HCT116 (cell line): ENCODE results near the gene SFXN1. TPM values are rescaled to one million over a fixed set of nuclear protein-coding genes. Genes with fewer than 3 reads are reported as not detected.

ENCODE experiments used
- ATAC-seq: fragments of 200-7000 bp; cut with Tn5 transposase; 2 replicates; pipeline ENCODE4 v1.9.1; 2020; ENCODE audit warnings: mild to moderate bottlenecking, moderate library complexity
- BruUV-seq: library from RNA; stranded (reverse); fragments of 400-500 nt; replicated peaks from 2 replicates; lab custom pipeline; 2021; lab: Mats Ljungman, UMichigan
- CTCF ChIA-PET: fragments of 300-600 bp; sonication (Branson Sonifier 250); formaldehyde crosslinking; loops from one replicate; lab custom pipeline; 2021; ENCODE audit warnings: antibody characterized with exemption; lab: Charles Lee
- POLR2A ChIA-PET: fragments of 300-600, 350-600 bp; sonication (Branson Sonifier 250); formaldehyde crosslinking; loops from one replicate; lab custom pipeline; 2021; ENCODE audit warnings: antibody characterized with exemption; lab: Charles Lee
- RAD21 ChIA-PET, 2 experiments: fragments of 300-600 bp; sonication (Branson Sonifier 250); formaldehyde crosslinking; loops; one replicate each; lab custom pipeline; 2023; ENCODE audit warnings: low total read pairs in 2 of 2; ENCODE audit not compliant: uncharacterized antibody in 2 of 2, unreplicated experiment in 2 of 2, low non-redundant PET in 1 of 2; lab: Charles Lee
- DNase-seq: peaks from one replicate; pipeline ENCODE4 v3.0.0-alpha.2; 2010; ENCODE audit warnings: low read depth, low spot score
- H2AFZ ChIP-seq: fragments of 200-600 bp; shearing (Covaris generic), sonication (generic); 2 replicates; pipeline ENCODE4 v1.6.1; 2017; ENCODE audit warnings: low read depth, mixed run types, mixed read lengths, antibody characterized with exemption, low read length; ENCODE audit not compliant: poor library complexity, severe bottlenecking
- H3K27ac ChIP-seq: 2 replicates; pipeline ENCODE4 v1.5.1; 2012; ENCODE audit warnings: low read depth, low read length
- H3K27me3 ChIP-seq: fragments of 200-600 bp; sonication (generic); 2 replicates; pipeline ENCODE4 v1.6.1; 2016; ENCODE audit warnings: mixed run types, low read length, mixed read lengths; ENCODE audit not compliant: insufficient read depth
- H3K36me3 ChIP-seq, 2 experiments: fragments of 200-500 bp in 1 of 2; fragments of 200-600 bp in 1 of 2; sonication (Bioruptor generic) in 1 of 2; sonication (generic) in 1 of 2; 2 replicates each; pipeline versions ENCODE4 v1.5.1 to v1.6.1; 2014 to 2016; ENCODE audit warnings: low read length in 2 of 2, inconsistent platforms in 1 of 2, mixed read lengths in 1 of 2, mixed run types in 1 of 2; ENCODE audit not compliant: insufficient read depth in 2 of 2, control insufficient read depth in 1 of 2
- H3K4me1 ChIP-seq, 2 experiments: fragments of 200-600 bp in 1 of 2; sonication (generic) in 1 of 2; 2 replicates each; pipeline versions ENCODE4 v1.5.1 to v1.6.1; 2012 to 2017; ENCODE audit warnings: low read length in 2 of 2, inconsistent platforms in 1 of 2, mild to moderate bottlenecking in 1 of 2, mixed read lengths in 1 of 2, mixed run types in 1 of 2, moderate library complexity in 1 of 2; ENCODE audit not compliant: insufficient read depth in 2 of 2, control insufficient read depth in 1 of 2
- H3K4me2 ChIP-seq: fragments of 200-600 bp; sonication (generic); 2 replicates; pipeline ENCODE4 v1.6.1; 2017; ENCODE audit warnings: mixed run types, low read length, mixed read lengths
- H3K4me3 ChIP-seq, 2 experiments: fragments of 200-600 bp in 1 of 2; sonication (generic) in 1 of 2; replicated peaks in 1 of 2; 2 replicates each; pipeline ENCODE4 v1.5.1; 2011 to 2016; ENCODE audit warnings: low read length in 2 of 2, control low read depth in 1 of 2, low read depth in 1 of 2, mild to moderate bottlenecking in 1 of 2, mixed read lengths in 1 of 2, mixed run types in 1 of 2
- H3K79me2 ChIP-seq: fragments of 200-600 bp; sonication (generic); 2 replicates; pipeline ENCODE4 v1.6.1; 2017; ENCODE audit warnings: mild to moderate bottlenecking, mixed run types, low read length, moderate library complexity, mixed read lengths; ENCODE audit not compliant: insufficient read depth
- H3K9ac ChIP-seq: fragments of 200-600 bp; sonication (generic); 2 replicates; pipeline ENCODE4 v1.6.1; 2016; ENCODE audit warnings: low read length, mixed read lengths
- H3K9me2 ChIP-seq: fragments of 200-600 bp; sonication (generic), shearing (Covaris generic); 2 replicates; pipeline ENCODE4 v1.6.1; 2017; ENCODE audit warnings: mixed run types, mild to moderate bottlenecking, moderate library complexity; ENCODE audit not compliant: insufficient read depth
- H3K9me3 ChIP-seq, 2 experiments: fragments of 200-500 bp in 1 of 2; fragments of 200-600 bp in 1 of 2; sonication (Bioruptor generic) in 1 of 2; sonication (generic) in 1 of 2; 2 replicates each; pipeline ENCODE4 v1.6.1; 2014 to 2017; ENCODE audit warnings: low read length in 2 of 2, mixed read lengths in 2 of 2, inconsistent platforms in 1 of 2, low read depth in 1 of 2, mild to moderate bottlenecking in 1 of 2, mixed run types in 1 of 2, moderate library complexity in 1 of 2; ENCODE audit not compliant: control insufficient read depth in 1 of 2, insufficient read depth in 1 of 2
- H4K20me1 ChIP-seq: fragments of 200-600 bp; sonication (generic), shearing (Covaris generic); 2 replicates; pipeline ENCODE4 v1.6.1; 2017; ENCODE audit warnings: mixed run types, mild to moderate bottlenecking, moderate library complexity; ENCODE audit not compliant: insufficient read depth
- ELF1 ChIP-seq: IDR thresholded peaks from 2 replicates; pipeline ENCODE4 v1.6.1; 2012; ENCODE audit warnings: low read depth, borderline replicate concordance
- EZH2 ChIP-seq: fragments of 200-600 bp; sonication (generic); IDR thresholded peaks from 2 replicates; pipeline ENCODE4 v1.6.1; 2017; ENCODE audit warnings: antibody characterized with exemption, mixed run types
- EZH2phosphoT487 ChIP-seq: fragments of 200-600 bp; IDR thresholded peaks from 2 replicates; pipeline ENCODE4 v1.6.1; 2018; ENCODE audit warnings: antibody characterized with exemption, borderline replicate concordance
- SIN3A ChIP-seq: IDR thresholded peaks from 2 replicates; pipeline ENCODE4 v1.6.1; 2012; ENCODE audit warnings: low read depth
- SRF ChIP-seq: IDR thresholded peaks from 2 replicates; pipeline ENCODE4 v1.6.1; 2012; ENCODE audit warnings: low read depth
- TCF7L2 ChIP-seq: IDR thresholded peaks from 2 replicates; pipeline ENCODE4 v1.7.0; 2011; ENCODE audit warnings: borderline replicate concordance, inconsistent platforms; ENCODE audit not compliant: insufficient read depth, insufficient read length; ENCODE audit errors: extremely low read depth
- ZFX ChIP-seq: fragments of 450-650 bp; IDR thresholded peaks from 2 replicates; pipeline ENCODE4 v1.6.1; 2017
- ZNF274 ChIP-seq: fragments of 200-500 bp; sonication (Bioruptor generic); IDR thresholded peaks from 2 replicates; pipeline ENCODE4 v1.6.1; 2014; ENCODE audit warnings: mild to moderate bottlenecking, low read depth, low read length, inconsistent platforms
- intact Hi-C: fragments of 100-400 bp; cut with micrococcal nuclease; formaldehyde crosslinking; loops from 2 replicates; pipeline ENCODE4 v1.10.0; 2022
- total RNA-seq: library from RNA; stranded (reverse); gene quantifications from one replicate; pipeline ENCODE4 v1.2.1, GENCODE V29; 2021; ENCODE audit not compliant: unreplicated experiment
- TF ChIP-seq, protein P1 (sequence below), 3 experiments: fragments of 200-600 bp in 1 of 3; sonication (generic) in 1 of 3; IDR thresholded peaks in 2 of 3; conservative IDR thresholded peaks in 1 of 3; 2 replicates each; pipeline ENCODE4 v1.5.1; 2012 to 2017; ENCODE audit warnings: low read depth in 2 of 3, low read length in 2 of 3, antibody characterized with exemption in 1 of 3, borderline replicate concordance in 1 of 3, control low read depth in 1 of 3, mild to moderate bottlenecking in 1 of 3, mixed read lengths in 1 of 3, mixed run types in 1 of 3, moderate library complexity in 1 of 3; ENCODE audit not compliant: insufficient read depth in 1 of 3
- TF ChIP-seq, protein P2 (sequence below): IDR thresholded peaks from 2 replicates; pipeline ENCODE4 v1.6.1; 2012

The SFXN1 gene
- total RNA-seq, 1 experiment from 2014 or later, result 145 TPM

DNA sequence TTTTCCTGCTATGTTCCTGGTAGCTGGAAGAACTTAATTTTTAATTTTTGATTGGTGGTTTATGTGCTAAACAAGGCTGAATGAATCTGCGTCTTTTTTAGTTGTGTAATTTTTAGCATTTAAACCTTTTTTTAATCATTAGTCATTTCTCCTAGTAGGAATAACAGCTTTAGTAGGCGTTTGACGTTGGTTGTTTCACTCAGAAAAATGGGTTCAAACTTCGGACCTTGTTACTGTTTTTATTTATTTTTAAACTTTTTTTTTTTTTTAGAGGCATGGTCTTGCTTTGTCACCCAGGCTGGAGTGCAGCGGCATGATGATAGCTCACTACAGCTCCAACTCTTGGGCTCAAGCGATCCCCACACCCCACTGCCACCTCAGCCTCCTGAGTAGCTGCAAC, 12.9 kb downstream of the SFXN1 start:
- ATAC-seq (no peak), DNase-seq (no peak)
- peaks cover 32 to 52% of the 10 kb centered on the region in 2 experiments; a peak in 3 of 4 replicates for H3K36me3 ChIP-seq
- POLR2A ChIA-PET, result interaction anchor here (1.3 kb wide), 1 partner anchor 9 kb away, joined by 3 read pairs; no protein-coding TSS in a partner anchor
- no TSS peak for BruUV-seq
- peaks cover 20% of the 10 kb centered on the region; the same call in 1 of the 2 replicates for H4K20me1 ChIP-seq
- no peaks in the 10 kb centered on the region for H3K9me2 ChIP-seq
- no peak overlapping the region for H2AFZ ChIP-seq
- no peaks in the 10 kb centered on the region for H3K4me1 ChIP-seq
- no peak overlapping the region for H3K27ac ChIP-seq
- H3K4me2 ChIP-seq, result no peak overlapping the region
- RAD21 ChIA-PET, result no interaction called here
- no peak overlapping the region for H3K9ac ChIP-seq
- H3K9me3 ChIP-seq, result no peaks in the 10 kb centered on the region
- CTCF ChIA-PET, result no interaction called here
- TF ChIP-seq EZH2 (no peak), ZFX (no peak), EZH2phosphoT487 (no peak), TCF7L2 (no peak), ELF1 (no peak), ZNF274 (no peak), SIN3A (no peak), SRF (no peak)
- TF ChIP-seq, protein P1, sequence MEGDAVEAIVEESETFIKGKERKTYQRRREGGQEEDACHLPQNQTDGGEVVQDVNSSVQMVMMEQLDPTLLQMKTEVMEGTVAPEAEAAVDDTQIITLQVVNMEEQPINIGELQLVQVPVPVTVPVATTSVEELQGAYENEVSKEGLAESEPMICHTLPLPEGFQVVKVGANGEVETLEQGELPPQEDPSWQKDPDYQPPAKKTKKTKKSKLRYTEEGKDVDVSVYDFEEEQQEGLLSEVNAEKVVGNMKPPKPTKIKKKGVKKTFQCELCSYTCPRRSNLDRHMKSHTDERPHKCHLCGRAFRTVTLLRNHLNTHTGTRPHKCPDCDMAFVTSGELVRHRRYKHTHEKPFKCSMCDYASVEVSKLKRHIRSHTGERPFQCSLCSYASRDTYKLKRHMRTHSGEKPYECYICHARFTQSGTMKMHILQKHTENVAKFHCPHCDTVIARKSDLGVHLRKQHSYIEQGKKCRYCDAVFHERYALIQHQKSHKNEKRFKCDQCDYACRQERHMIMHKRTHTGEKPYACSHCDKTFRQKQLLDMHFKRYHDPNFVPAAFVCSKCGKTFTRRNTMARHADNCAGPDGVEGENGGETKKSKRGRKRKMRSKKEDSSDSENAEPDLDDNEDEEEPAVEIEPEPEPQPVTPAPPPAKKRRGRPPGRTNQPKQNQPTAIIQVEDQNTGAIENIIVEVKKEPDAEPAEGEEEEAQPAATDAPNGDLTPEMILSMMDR (IDR thresholded peaks at IDR 0.05 in 2 of 3, conservative IDR thresholded peaks at IDR 0.05 in 1 of 3; ENCODE audit: borderline replicate concordance in 1 of 3, insufficient read depth in 1 of 3, low read depth in 2 of 3, low read length in 2 of 3), result no peak
- TF ChIP-seq, protein P2, sequence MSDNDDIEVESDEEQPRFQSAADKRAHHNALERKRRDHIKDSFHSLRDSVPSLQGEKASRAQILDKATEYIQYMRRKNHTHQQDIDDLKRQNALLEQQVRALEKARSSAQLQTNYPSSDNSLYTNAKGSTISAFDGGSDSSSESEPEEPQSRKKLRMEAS, result no peak
- H3K4me3 ChIP-seq, result no peak overlapping the region
- H3K79me2 ChIP-seq, result peaks cover 97% of the 10 kb centered on the region
- intact Hi-C loops, result no loop called here
- no peaks in the 10 kb centered on the region for H3K27me3 ChIP-seq
